GM21723 (cell line): ENCODE measurements around the gene POP7.
"Not testable (repeated sequence)": the region's sequence is repeated elsewhere in the genome, so short reads cannot be mapped to it uniquely, and the experiment has no call there.

Source experiments
- ATAC-seq: cut with Tn5 transposase; IDR thresholded peaks from one replicate; pipeline ENCODE4 v1.9.1; 2021; ENCODE audit warnings: mild to moderate bottlenecking, moderate library complexity; ENCODE audit not compliant: unreplicated experiment

Gene POP7

DNA sequence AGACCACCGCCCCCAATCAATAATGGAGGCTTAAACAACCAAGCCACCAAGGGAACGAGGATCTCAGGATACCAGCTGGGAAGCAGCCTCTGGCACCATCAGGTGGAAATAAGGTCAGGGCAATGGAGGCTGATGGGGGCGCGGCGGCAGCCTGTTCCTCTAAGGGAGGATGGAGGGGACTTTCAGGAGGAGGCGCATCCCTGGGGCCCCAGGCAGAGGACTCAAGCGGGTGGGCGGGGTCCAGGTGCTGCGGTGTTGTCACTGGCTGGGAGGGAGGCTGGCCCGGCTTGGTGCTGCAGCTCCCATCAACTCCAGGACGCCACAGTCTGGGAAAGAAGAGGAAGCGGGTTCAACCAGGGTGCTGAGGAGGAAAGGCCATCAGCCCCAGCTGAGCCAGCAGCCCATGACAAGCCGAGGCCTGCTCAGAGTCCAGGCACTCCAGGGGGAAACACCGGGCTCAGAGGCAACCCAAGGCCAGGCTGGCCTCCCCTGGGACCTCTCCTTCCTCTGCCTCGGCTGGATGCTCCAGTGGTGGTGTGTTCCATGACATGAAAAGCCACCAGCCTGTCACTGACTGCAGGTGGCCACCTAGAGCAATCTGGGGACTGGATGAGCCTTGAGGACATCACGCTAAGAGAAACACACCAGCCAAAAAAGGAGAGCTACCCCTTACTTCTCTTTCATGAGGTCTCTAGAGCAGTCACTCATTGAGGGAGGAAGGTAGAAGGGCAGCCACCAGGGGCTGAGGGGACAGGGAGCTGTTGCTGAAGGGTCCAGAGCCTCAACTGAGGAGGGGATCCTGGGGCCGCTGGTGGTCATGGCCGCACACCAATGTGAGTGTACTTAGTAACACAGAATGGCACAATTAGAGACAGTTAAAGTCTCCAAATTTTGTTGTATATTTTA is 16.4 kb upstream of the POP7 start:
- no peak for ATAC-seq

DNA sequence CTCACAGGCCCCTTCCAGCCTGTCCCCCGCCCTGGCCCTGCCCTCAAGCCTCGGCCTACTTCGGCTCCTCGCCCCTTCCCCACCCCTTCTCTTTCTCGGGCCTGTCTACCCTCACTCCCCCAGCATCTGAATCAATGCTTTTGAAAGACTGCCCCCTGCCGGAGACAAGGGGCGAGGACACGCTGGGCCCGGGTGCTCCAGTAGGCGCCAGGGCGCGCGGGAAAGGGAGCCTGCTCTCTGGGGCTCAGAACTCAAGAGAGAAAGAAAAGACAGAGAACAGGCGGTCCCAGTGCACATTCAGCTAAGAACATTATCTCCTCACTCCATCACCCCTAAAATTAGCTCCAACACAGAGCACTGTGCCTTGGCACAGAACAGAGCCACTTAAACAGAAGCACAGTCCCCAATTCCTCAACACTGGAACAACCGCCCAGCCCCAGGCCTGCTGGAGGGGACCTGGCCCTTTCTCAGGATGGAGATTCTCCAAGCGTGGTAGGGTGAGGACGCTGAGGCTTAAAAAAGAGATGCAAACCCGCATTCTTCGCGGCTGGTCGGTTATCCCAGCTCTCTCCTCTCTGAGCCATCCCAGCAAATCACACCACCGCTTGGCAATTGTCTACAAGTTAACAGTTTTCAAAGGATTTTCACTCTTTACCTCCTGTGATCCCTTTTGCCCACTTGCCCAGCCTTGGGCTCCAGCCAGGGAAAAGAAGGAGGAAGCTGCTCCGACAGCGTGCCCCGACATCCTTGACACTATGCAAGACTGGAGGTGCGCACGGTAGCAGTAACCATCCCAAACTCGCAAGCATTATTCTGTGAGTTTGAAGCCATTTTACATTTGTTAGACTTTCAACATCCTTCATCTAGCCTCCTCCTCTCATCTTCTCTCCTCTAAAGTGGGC is 14.0 kb upstream of the POP7 start:
- peak; percentile 37 for ATAC-seq

DNA sequence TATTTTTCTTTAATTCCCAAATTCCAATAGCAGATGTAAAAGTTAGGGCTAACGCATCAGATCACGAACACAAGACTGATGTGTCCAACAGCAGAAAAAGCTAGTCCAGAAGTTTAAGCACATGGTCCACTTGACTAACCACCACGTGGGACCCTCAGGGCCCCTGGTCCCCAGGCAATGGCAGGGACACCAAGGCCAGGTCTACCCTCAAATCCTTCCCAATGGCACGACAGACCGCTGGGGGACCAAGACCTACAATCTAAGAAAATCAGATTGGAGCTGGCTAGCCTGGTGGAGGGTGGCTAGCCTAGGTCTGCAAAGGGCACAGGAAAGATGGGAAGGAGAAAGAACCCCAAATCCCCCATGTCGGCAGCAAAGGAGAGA is 13.4 kb upstream of the POP7 start:
- no peak for ATAC-seq

DNA sequence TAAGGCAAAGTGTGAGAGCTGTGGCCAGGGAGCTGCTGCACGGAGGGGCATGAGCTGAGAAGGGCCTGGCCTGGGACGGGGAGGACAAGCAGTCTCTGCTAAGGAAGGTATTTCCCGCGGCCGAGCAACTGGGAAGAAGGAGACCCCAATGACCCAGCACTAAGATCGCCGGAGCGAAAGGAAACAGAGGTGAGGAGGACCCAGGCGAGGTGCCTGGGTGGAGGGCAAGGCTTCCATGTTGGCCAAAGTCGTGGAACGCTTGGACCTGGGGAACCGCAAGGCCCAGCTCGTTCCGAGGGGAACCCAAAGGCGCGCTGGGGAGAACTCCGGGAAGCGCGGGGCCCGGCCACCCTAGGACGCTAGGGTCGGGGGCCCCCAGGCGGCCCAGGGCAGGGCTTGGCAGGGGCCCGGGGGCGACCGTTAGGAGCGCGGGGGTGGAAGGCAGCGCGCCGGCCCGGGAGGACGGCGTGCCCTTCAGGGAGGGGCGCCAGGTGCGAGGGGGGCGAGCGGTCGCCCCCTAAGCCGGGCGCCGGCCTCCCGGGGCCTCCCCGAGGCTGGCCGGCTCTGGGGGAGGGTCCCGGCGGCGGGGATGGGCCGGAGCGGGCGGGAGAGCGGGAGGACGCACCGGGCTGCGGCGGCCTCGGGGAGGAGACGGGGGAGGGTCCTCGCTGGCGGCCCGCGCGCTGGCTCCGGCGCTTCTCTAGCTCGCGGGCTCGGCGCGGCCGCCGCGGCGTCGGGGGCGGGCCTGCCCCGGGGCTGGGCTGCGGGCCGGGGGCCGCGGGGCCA is 12.4 kb upstream of the POP7 start:
- ATAC-seq: no peak

DNA sequence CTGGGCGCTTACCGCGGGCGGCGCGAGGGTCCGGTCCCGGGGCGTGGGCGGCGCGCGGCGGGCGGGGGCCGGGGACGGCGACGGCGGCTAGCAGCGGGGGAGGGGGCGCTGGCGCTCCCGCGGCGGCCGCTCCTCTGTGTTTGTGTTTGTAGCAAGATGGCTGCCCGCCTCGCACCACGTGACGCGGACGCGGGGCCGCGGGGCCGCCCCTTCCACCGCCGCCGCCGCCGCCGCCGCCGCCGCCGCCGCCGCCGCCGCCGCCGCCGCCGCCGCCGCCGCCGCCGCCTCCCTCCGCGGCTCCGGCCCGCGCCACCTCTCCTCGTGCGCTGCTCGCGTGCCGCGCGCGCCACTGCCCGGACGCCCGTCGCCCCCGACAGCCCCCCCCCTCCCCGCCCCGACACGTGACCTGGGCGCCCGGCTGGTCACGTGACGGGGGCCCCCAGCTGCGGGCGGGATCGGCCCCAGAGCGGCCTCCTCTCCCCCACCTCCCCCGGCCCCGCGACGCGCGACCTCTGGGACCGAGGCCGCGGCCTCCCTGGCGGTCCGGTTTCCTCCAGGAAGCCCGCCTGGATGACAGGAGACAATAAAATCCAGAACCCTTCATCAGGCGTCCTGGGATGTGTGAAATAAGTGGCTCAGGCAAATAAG is 11.7 kb upstream of the POP7 start, which contains the start of gene GIGYF1:
Gene GIGYF1 (minus strand): TSS at position 153 of the 648 bp plus-strand sequence. CDS start 6,012 bp downstream, outside the sequence.
- ATAC-seq: no peak

DNA sequence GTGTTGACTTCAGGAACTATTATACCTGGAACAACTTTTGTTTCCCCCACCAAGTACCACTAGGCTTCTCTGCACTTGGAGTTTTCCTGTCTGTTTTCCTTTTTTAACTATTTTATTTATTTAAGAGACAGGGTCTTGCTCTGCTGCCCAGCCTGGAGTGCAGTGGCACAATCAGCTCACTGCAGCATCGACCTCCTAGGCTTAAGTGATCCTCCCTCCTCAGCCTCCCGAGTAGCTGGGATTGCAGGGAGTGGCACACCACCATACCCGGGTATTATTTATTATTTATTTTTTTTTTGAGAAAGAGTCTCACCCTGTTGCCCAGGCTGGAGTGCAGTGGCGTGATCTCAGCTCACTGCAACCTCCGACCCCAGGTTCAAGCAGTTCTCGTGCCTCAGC is 9.8 kb upstream of the POP7 start:
- ATAC-seq: no peak

DNA sequence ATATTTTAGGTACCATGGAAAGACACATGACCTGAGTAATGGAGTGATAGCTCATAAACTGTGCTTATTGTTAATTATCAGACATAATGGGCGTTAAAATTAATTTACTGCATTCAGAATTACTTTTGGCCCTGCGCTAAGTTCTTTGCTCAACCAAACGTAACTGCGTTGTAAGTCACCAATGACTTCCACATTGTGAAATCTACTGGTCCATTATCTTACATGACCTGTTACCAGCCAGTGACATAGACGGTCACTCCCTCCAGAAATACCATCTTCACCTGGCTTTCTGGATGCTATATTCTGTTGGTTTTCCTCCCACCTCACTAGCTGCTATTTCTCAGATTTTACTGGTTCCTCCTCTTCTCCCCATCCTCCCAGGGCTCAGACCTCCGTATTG is 6.9 kb upstream of the POP7 start:
- no peak for ATAC-seq

DNA sequence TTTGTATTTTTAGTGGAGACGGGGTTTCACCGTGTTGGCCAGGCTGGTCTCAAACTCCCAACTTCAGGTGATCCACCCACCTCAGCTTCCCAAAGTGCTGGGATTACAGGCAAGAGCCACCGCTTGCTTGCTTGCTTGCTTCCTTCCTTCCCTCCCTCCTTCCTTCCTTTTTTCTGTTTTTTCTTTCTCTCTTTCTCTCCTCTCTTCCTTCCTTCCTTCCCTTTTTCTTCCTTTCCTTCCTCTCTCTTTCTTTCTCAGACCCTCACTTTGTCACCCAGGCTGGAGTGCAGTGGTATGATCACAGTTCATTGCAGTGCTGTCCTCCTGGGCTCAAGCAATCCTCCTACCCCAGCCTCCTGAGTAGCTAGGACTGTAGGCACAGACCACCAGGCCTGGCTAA is 4.8 kb upstream of the POP7 start:
- ATAC-seq: not testable (repeated sequence)

DNA sequence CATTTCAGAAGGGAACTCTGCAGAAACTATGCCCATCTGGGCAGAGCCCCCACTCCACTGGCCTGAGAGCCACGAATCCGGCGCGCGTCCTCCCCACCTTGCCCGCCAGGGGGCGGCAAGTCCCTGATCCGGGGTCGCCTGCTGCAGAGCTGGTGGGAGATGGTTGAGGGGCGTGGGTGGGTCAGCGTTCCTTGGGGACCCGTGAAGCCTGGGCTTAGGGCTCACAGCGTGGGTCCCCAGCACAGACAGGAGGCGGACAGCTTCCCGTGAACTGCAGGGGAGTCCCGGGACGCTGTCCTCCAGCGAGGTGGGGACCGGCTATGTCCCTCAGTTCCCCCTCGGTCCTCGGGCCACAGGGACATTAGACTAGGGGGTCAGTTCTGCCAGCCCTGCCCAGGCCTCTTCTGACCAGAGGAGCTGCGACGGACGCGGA is 585 bp upstream of the POP7 start:
- ATAC-seq: peak; percentile 68

DNA sequence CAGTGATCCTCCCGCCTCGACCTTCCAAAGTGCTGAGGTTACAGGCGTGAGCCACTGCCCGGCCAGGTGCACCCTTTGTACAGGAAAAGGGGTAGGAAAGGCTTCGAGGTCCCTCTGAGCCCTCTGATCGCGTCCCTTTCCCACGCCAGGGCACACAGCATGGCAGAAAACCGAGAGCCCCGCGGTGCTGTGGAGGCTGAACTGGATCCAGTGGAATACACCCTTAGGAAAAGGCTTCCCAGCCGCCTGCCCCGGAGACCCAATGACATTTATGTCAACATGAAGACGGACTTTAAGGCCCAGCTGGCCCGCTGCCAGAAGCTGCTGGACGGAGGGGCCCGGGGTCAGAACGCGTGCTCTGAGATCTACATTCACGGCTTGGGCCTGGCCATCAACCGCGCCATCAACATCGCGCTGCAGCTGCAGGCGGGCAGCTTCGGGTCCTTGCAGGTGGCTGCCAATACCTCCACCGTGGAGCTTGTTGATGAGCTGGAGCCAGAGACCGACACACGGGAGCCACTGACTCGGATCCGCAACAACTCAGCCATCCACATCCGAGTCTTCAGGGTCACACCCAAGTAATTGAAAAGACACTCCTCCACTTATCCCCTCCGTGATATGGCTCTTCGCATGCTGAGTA is 871 bp downstream of the POP7 start:
- ATAC-seq: no peak

DNA sequence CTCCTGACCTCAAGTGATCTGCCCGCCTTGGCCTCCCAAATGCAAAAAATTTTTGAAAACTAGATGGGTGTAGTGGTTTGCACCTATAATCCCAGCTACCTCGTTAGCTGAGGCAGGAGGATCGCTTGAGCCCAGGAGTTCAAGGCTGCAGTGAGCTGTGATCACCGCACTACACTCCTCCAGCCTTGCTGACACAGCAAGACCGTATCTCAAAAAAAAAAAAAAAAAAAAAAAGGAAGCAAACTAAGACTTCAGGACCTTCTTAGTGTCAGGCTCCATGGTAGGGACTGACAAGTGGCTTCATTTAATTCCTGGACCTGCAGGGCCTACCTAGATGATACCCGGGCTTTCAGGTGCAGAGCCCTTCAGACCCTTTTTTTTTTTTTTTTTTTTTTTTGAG is 2.5 kb downstream of the POP7 start:
- no peak for ATAC-seq

DNA sequence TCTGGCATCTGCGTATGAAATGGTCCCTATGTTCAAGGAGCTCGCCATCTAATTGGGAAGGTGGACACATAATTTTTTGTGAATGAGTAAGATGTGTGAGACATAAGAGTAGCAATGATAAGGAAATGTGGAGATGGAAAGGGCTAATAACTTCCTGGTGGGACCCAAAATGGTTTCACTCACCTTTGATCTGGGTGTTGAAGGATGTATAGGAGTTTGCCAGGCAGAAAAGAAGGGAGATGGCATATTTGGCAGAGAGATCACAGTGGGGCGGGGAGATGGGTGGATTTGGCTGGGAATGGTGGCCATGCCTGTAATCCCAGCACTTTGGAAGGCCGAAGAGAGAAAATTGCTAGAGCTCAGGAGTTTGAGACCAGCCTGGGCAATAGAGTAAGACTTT is 4.5 kb downstream of the POP7 start:
- no peak for ATAC-seq

DNA sequence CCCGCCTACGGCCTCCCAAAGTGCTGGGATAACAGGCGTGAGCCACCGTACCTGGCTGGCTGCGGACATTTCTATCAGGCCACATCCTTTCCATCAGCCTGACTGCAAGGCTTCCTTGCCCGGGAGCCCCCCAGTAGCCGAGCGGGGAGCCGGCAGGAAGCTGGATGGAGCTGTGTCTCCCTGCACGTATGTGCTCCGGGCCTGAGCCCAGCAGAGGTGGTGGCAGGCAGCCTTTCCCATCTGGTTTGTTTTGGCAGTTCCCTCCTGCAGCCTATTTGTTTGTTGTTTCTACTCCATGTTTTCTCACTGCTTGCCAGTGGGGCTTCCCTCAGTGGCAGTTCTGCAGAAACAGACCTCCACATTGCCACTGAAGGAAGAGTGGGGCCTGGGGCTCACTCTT is 5.4 kb downstream of the POP7 start:
- no peak for ATAC-seq

DNA sequence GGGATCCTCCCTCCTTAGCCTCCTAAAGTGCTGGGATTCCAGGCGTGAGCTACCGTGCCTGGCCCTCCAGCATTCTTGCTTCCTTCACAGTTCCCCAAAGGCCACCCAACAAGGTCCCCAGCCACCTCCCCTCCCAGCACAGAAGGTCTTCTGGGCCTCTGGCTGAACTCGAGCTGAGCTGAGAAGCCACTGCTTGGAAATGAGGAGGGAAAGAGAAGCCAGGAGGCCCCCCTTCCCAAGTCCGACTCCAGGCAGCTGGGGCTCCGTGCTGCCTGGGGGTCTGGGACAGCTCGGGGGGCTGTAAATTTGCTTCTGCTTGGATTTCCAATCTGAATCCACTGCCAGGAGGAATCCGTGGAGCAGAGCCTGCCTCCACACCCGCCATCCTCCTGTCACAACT is 8.8 kb downstream of the POP7 start:
- ATAC-seq: no peak

DNA sequence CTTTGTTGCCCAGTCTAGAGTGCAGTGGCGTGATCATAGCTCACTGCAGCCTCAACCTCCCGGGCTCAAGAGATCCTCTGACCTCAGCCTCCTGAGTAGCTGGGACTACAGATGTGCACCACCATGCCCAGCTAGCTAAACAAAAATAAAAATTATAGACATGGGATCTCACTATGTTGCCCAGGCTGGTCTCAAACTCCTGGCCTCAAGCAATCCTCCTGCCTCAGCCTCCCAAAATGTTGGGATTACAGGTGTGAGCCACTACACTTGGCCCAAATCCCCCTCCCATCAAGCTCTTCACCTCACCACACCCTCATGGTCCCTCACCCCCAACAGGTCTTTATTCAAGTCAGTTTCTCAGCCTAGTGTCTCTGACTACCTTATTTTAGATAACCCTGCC is 11.2 kb downstream of the POP7 start:
- not testable (repeated sequence) for ATAC-seq

DNA sequence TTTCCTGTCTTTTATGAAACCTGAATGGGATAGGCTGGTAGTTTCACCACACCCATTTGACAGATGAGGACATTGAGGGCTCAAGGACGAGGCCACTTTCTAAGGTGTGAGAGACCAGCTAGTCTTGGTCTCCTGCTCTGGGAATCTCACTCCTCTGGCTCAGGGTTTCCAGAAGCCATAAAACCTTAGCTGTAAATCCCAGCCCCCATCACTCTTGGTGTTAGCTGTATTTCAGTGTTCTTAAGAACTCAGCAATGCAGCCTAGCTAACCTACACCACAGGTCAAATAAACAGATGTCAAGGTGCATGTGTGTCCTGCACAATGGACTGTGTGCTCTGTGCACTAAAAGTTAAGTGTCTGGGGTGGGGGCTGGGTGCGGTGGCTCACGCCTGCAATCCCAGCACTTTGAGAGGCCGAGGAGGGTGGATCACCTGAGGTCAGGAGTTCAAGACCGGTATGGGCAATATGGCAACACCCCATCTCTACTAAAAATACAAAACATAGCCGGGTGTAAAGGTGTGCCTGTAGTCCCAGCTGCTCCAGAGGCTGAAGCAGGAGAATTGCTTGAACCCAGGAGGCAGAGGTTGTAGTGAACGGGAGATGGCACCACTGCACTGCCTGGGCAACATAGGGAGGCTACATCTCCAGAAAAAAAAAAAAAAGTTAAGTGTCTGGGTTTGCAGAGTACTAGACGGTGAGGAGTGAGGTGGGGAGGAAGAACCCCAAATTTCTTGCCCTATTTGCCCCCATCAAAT is 13.8 kb downstream of the POP7 start:
- no peak for ATAC-seq

DNA sequence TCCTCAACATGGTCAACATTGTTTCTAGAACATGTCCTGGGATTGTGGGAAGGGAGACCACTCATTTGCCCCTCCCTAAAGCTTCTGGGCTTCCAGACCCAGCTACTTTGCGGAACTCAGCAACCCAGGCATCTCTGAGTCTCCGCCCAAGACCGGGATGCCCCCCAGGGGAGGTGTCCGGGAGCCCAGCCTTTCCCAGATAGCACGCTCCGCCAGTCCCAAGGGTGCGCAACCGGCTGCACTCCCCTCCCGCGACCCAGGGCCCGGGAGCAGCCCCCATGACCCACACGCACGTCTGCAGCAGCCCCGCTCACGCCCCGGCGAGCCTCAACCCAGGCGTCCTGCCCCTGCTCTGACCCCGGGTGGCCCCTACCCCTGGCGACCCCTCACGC is 14.4 kb downstream of the POP7 start, which contains the start of gene EPO:
Gene EPO (plus strand): TSS at position 190 of the 392 bp plus-strand sequence. CDS start 513 bp downstream, outside the sequence.
- ATAC-seq: no peak

DNA sequence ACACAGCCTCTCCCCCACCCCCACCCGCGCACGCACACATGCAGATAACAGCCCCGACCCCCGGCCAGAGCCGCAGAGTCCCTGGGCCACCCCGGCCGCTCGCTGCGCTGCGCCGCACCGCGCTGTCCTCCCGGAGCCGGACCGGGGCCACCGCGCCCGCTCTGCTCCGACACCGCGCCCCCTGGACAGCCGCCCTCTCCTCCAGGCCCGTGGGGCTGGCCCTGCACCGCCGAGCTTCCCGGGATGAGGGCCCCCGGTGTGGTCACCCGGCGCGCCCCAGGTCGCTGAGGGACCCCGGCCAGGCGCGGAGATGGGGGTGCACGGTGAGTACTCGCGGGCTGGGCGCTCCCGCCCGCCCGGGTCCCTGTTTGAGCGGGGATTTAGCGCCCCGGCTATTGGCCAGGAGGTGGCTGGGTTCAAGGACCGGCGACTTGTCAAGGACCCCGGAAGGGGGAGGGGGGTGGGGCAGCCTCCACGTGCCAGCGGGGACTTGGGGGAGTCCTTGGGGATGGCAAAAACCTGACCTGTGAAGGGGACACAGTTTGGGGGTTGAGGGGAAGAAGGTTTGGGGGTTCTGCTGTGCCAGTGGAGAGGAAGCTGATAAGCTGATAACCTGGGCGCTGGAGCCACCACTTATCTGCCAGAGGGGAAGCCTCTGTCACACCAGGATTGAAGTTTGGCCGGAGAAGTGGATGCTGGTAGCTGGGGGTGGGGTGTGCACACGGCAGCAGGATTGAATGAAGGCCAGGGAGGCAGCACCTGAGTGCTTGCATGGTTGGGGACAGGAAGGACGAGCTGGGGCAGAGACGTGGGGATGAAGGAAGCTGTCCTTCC is 15.0 kb downstream of the POP7 start:
- no peak for ATAC-seq
